GM12872 (cell line): ENCODE measurements around the gene AGGF1.

Source experiments
- TF ChIP-seq, protein P1 (sequence below): IDR thresholded peaks from 3 replicates; pipeline ENCODE4 v1.5.1; 2011; ENCODE audit warnings: low read depth, mild to moderate bottlenecking, low read length, moderate library complexity; ENCODE audit not compliant: insufficient read depth

The AGGF1 gene

DNA sequence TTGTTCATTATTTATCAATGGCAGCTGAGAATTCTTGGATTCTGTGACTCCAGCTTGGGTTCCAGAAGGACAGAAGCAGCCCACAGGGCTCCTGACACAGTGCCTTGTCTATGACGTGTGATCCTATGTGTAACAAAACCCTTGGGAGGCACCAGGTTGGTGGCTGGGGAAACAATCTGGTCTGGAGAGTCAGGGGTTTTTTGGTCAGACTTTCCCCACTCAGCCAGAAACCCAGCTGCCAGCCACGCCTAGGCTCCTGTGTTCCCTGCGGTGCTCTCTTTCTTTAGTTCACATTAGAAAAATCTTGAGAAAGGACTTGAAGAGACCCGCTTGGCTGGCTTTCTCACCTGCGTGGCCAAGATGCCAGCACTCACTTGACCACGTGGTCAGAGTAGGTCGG is 72.3 kb downstream of the AGGF1 start:
- TF ChIP-seq, protein P1, sequence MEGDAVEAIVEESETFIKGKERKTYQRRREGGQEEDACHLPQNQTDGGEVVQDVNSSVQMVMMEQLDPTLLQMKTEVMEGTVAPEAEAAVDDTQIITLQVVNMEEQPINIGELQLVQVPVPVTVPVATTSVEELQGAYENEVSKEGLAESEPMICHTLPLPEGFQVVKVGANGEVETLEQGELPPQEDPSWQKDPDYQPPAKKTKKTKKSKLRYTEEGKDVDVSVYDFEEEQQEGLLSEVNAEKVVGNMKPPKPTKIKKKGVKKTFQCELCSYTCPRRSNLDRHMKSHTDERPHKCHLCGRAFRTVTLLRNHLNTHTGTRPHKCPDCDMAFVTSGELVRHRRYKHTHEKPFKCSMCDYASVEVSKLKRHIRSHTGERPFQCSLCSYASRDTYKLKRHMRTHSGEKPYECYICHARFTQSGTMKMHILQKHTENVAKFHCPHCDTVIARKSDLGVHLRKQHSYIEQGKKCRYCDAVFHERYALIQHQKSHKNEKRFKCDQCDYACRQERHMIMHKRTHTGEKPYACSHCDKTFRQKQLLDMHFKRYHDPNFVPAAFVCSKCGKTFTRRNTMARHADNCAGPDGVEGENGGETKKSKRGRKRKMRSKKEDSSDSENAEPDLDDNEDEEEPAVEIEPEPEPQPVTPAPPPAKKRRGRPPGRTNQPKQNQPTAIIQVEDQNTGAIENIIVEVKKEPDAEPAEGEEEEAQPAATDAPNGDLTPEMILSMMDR, result no peak

DNA sequence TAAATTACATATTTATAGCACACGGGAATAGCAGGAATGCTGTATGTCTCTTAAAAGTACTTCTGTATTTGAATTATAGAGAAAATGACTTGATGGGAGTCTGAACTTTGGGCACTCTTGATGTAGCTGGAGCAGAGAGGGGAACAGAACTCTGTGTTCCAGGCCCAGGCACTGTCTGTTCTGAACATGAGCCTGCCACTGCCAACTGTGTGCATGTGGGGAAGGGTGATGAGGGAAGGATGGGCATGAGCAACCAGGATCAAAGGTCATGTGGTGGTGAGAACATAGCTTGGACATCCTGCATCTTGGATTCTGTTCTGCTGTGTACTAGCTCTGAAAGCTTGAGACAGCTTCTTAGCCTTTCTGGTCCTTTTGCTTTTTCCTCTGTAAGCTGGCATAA is 73.3 kb downstream of the AGGF1 start:
- TF ChIP-seq, protein P1, result no peak

GRCh38 chr5:77104813-77105212 is 74.6 kb downstream of the AGGF1 start:
- TF ChIP-seq, protein P1, result no peak
